ENCODE data around the gene PRDM10.

Gene PRDM10

GRCh38 chr11:129865701-129866100 lies 136.9 kb downstream of the PRDM10 start:
- TF ChIP-seq, protein P1, sequence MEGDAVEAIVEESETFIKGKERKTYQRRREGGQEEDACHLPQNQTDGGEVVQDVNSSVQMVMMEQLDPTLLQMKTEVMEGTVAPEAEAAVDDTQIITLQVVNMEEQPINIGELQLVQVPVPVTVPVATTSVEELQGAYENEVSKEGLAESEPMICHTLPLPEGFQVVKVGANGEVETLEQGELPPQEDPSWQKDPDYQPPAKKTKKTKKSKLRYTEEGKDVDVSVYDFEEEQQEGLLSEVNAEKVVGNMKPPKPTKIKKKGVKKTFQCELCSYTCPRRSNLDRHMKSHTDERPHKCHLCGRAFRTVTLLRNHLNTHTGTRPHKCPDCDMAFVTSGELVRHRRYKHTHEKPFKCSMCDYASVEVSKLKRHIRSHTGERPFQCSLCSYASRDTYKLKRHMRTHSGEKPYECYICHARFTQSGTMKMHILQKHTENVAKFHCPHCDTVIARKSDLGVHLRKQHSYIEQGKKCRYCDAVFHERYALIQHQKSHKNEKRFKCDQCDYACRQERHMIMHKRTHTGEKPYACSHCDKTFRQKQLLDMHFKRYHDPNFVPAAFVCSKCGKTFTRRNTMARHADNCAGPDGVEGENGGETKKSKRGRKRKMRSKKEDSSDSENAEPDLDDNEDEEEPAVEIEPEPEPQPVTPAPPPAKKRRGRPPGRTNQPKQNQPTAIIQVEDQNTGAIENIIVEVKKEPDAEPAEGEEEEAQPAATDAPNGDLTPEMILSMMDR (IDR thresholded peaks at IDR 0.05; ENCODE audit: low read depth, low read length, missing control alignments) = no peak
- DNase-seq (ENCODE audit: low read depth) = no peak
- H3K4me3 ChIP-seq (ENCODE audit: low read depth, low read length) = no peak overlapping the region

DNA sequence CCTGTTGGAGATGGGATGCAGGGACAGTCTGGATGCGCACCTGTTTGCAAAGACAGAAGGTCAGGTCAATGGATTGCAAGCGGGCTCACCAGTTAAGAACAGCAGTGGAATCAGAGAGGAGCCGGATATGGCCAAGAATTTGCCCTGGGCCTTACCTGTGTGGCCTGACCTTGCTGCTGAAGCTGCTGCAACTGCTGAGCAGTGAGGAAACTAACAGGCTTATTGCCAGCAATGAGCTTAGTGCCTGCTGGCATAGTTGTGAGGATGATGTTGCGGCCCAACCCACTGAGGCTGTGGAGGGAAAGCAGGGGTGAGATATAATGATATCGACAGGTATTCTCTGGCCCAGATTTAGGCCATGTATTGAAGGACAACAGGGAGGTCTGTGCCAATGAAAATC lies 137.8 kb downstream of the PRDM10 start:
- no peak for DNase-seq (ENCODE audit: low read depth)
- no peak overlapping the region for H3K4me3 ChIP-seq (ENCODE audit: low read depth, low read length)
- TF ChIP-seq, protein P1 (IDR thresholded peaks at IDR 0.05; ENCODE audit: low read depth, low read length, missing control alignments) = no peak

GRCh38 chr11:129861702-129862522 lies 140.7 kb downstream of the PRDM10 start:
- H3K4me3 ChIP-seq (ENCODE audit: low read depth, low read length) = no peak overlapping the region
- no peak for DNase-seq (ENCODE audit: low read depth)
- TF ChIP-seq, protein P1 (IDR thresholded peaks at IDR 0.05; ENCODE audit: low read depth, low read length, missing control alignments) = no peak

- no peak overlapping the region for H3K4me3 ChIP-seq (ENCODE audit: low read depth, low read length)
- DNase-seq (ENCODE audit: low read depth) = no peak
- TF ChIP-seq, protein P1 (IDR thresholded peaks at IDR 0.05; ENCODE audit: low read depth, low read length, missing control alignments) = no peak
These were observed 146.6 kb downstream of the PRDM10 start for GRCh38 chr11:129856036-129856435.

GRCh38 chr11:129855086-129855485 lies 147.5 kb downstream of the PRDM10 start:
- no peak overlapping the region for H3K4me3 ChIP-seq (ENCODE audit: low read depth, low read length)
- TF ChIP-seq, protein P1 (IDR thresholded peaks at IDR 0.05; ENCODE audit: low read depth, low read length, missing control alignments) = no peak
- DNase-seq (ENCODE audit: low read depth) = no peak

GRCh38 chr11:129854232-129854805 lies 148.3 kb downstream of the PRDM10 start:
- TF ChIP-seq, protein P1 (IDR thresholded peaks at IDR 0.05; ENCODE audit: low read depth, low read length, missing control alignments) = no peak
- H3K4me3 ChIP-seq (ENCODE audit: low read depth, low read length) = no peak overlapping the region
- no peak for DNase-seq (ENCODE audit: low read depth)
